GM18520 (cell line): ENCODE measurements around the gene TEAD1.

Source experiments
- ATAC-seq: cut with Tn5 transposase; IDR thresholded peaks from one replicate; pipeline ENCODE4 v1.9.1; 2021; ENCODE audit not compliant: unreplicated experiment

TEAD1 gene

GRCh38 chr11:12731841-12732336, 57.7 kb downstream of the TEAD1 start:
- no peak for ATAC-seq

GRCh38 chr11:12733091-12733490, 58.9 kb downstream of the TEAD1 start:
- no peak for ATAC-seq

- ATAC-seq: no peak
These were observed 60.4 kb downstream of the TEAD1 start for GRCh38 chr11:12734625-12735024.

- ATAC-seq: no peak
These were observed 61.0 kb downstream of the TEAD1 start for GRCh38 chr11:12735262-12735661.

- no peak for ATAC-seq
These were observed 62.8 kb downstream of the TEAD1 start for GRCh38 chr11:12737024-12737423.

GRCh38 chr11:12741671-12742216, 67.5 kb downstream of the TEAD1 start:
- ATAC-seq: no peak

- no peak for ATAC-seq
These were observed 69.7 kb downstream of the TEAD1 start for GRCh38 chr11:12743834-12744449.

GRCh38 chr11:12744826-12745502, 70.7 kb downstream of the TEAD1 start:
- ATAC-seq: no peak

GRCh38 chr11:12745787-12746186, 71.6 kb downstream of the TEAD1 start:
- ATAC-seq: no peak

GRCh38 chr11:12746593-12747097, 72.4 kb downstream of the TEAD1 start:
- ATAC-seq: no peak

GRCh38 chr11:12748561-12748960, 74.3 kb downstream of the TEAD1 start:
- no peak for ATAC-seq

GRCh38 chr11:12749442-12749841, 75.2 kb downstream of the TEAD1 start:
- ATAC-seq: no peak

- ATAC-seq: no peak
These were observed 76.0 kb downstream of the TEAD1 start for GRCh38 chr11:12750181-12750580.

- no peak for ATAC-seq
These were observed 78.8 kb downstream of the TEAD1 start for GRCh38 chr11:12752868-12753524.

GRCh38 chr11:12754021-12754420, 79.8 kb downstream of the TEAD1 start:
- no peak for ATAC-seq

- ATAC-seq: no peak
These were observed 80.5 kb downstream of the TEAD1 start for GRCh38 chr11:12754582-12755234.

- ATAC-seq: no peak
These were observed 81.6 kb downstream of the TEAD1 start for GRCh38 chr11:12755510-12756453.

- no peak for ATAC-seq
These were observed 82.2 kb downstream of the TEAD1 start for GRCh38 chr11:12756454-12756806.

GRCh38 chr11:12756867-12757266, 82.6 kb downstream of the TEAD1 start:
- ATAC-seq: no peak

GRCh38 chr11:12757416-12757815, 83.2 kb downstream of the TEAD1 start:
- ATAC-seq: no peak
